Keratinocyte (primary cell): ENCODE measurements around the gene KDM1B. TPM values are rescaled to one million over a fixed set of nuclear protein-coding genes. Genes with fewer than 3 reads are reported as not detected.

Source experiments
- DNase-seq: peaks from one replicate; pipeline ENCODE4 v3.0.0-alpha.2; 2011; ENCODE audit warnings: low read depth, missing footprints, low spot score
- FAIRE-seq: peaks from 2 replicates; lab custom pipeline; 2011; peaks lifted over from hg19 to GRCh38; lab: Jason Lieb, UNC
- H2AFZ ChIP-seq: 2 replicates; pipeline ENCODE4 v1.6.0; 2012; ENCODE audit warnings: low read length, control low read depth, inconsistent platforms; ENCODE audit not compliant: control insufficient read depth
- H3K27ac ChIP-seq: 2 replicates; pipeline ENCODE4 v1.5.1; 2011; ENCODE audit warnings: low read length; ENCODE audit not compliant: control insufficient read depth, insufficient read depth
- H3K27me3 ChIP-seq: 3 replicates; pipeline ENCODE4 v1.6.0; 2011; ENCODE audit warnings: low read length; ENCODE audit not compliant: control insufficient read depth, insufficient read depth; ENCODE audit errors: extremely low read depth
- H3K36me3 ChIP-seq, 2 experiments: 2 replicates in 1 of 2; 3 replicates in 1 of 2; pipeline ENCODE4 v1.5.1; 2011; ENCODE audit warnings: low read length in 2 of 2, mild to moderate bottlenecking in 1 of 2; ENCODE audit not compliant: control insufficient read depth in 2 of 2, insufficient read depth in 2 of 2; ENCODE audit errors: extremely low read depth in 1 of 2
- H3K4me1 ChIP-seq: 3 replicates; pipeline ENCODE4 v1.5.1; 2011; ENCODE audit warnings: low read length; ENCODE audit not compliant: control insufficient read depth, insufficient read depth; ENCODE audit errors: extremely low read depth
- H3K4me2 ChIP-seq: 3 replicates; pipeline ENCODE4 v1.6.0; 2011; ENCODE audit warnings: low read depth, low read length; ENCODE audit not compliant: control insufficient read depth, insufficient read depth; ENCODE audit errors: extremely low read depth
- H3K4me3 ChIP-seq, 3 experiments: fragments of 200-600 bp in 1 of 3; sonication (generic) in 1 of 3; 2 replicates in 2 of 3; 3 replicates in 1 of 3; pipeline ENCODE4 v1.5.1; 2011 to 2016; ENCODE audit warnings: low read length in 3 of 3, mild to moderate bottlenecking in 3 of 3, control low read depth in 2 of 3, inconsistent platforms in 1 of 3, low read depth in 1 of 3, mixed read lengths in 1 of 3, mixed run types in 1 of 3, moderate library complexity in 1 of 3; ENCODE audit not compliant: control insufficient read depth in 2 of 3, insufficient read depth in 2 of 3; ENCODE audit errors: extremely low read depth in 1 of 3
- H3K79me2 ChIP-seq: 2 replicates; pipeline ENCODE4 v1.6.0; 2012; ENCODE audit warnings: low read length; ENCODE audit not compliant: control insufficient read depth, insufficient read depth
- H3K9ac ChIP-seq: 3 replicates; pipeline ENCODE4 v1.6.0; 2011; ENCODE audit warnings: low read length; ENCODE audit not compliant: control insufficient read depth, insufficient read depth; ENCODE audit errors: extremely low read depth
- H3K9me1 ChIP-seq: 3 replicates; pipeline ENCODE4 v1.6.0; 2011; ENCODE audit warnings: low read length; ENCODE audit not compliant: control insufficient read depth, insufficient read depth; ENCODE audit errors: extremely low read depth
- H3K9me3 ChIP-seq: 2 replicates; pipeline ENCODE4 v1.5.1; 2012; ENCODE audit warnings: low read depth, low read length; ENCODE audit not compliant: control insufficient read depth
- H4K20me1 ChIP-seq: 3 replicates; pipeline ENCODE4 v1.6.0; 2011; ENCODE audit warnings: low read length; ENCODE audit not compliant: control insufficient read depth, insufficient read depth; ENCODE audit errors: extremely low read depth
- CTCF ChIP-seq, 3 experiments: IDR thresholded peaks in 1 of 3; conservative IDR thresholded peaks in 1 of 3; optimal IDR thresholded peaks in 1 of 3; 2 replicates in 2 of 3; 3 replicates in 1 of 3; pipeline versions ENCODE3 to v1.5.1; 2011; ENCODE audit warnings: low read length in 3 of 3, mild to moderate bottlenecking in 3 of 3, moderate library complexity in 2 of 3, control low read depth in 1 of 3, inconsistent platforms in 1 of 3; ENCODE audit not compliant: insufficient read depth in 2 of 3; ENCODE audit errors: extremely low read depth in 1 of 3
- EZH2 ChIP-seq: IDR thresholded peaks from one replicate; pipeline ENCODE4 v1.6.1; 2012; ENCODE audit warnings: inconsistent platforms, mild to moderate bottlenecking, low read length, moderate library complexity
- dilution Hi-C: fragments of 300-500 bp; cut with MboI; formaldehyde crosslinking; loops from one replicate; pipeline ENCODE4 v1.7.0; 2020; ENCODE audit warnings: low sequenced_read_pairs; ENCODE audit not compliant: extremely low pct_ligation_motif_present
- polyA plus RNA-seq, 5 experiments: library from polyadenylated mRNA; depleted of rRNA in 3 of 5; stranded (reverse) in 3 of 5; stranded (forward) in 1 of 5; unstranded in 1 of 5; fragments of >200 nt; gene quantifications; 1 replicate in 1 of 5; 2 replicates in 3 of 5; 3 replicates in 1 of 5; pipeline versions ENCODE4 v1.2.1 to v1.2.3, GENCODE V29; 2011 to 2012; ENCODE audit warnings: missing spikeins in 2 of 5, low read depth in 1 of 5, low replicate concordance in 1 of 5

Gene KDM1B
- polyA plus RNA-seq, 1 donor (not counting 4 experiments of a cell fraction or from before 2014, with no cell fraction given) = 32.7 TPM

- no peak for DNase-seq
- dilution Hi-C loops = no loop called here
- TF ChIP-seq CTCF (optimal IDR thresholded peaks at IDR 0.05 in 1 of 3, IDR thresholded peaks at IDR 0.05 in 1 of 3, conservative IDR thresholded peaks at IDR 0.05 in 1 of 3; ENCODE audit: extremely low read depth in 1 of 3, insufficient read depth in 2 of 3, low read length in 3 of 3) = no peak
- no peak for TF ChIP-seq EZH2
- H3K9ac ChIP-seq = no peak overlapping the region
- H2AFZ ChIP-seq = peak overlapping the region; percentile 67
- no peak for FAIRE-seq
- no peaks in the 10 kb centered on the region for H3K9me1 ChIP-seq
- no peak overlapping the region for H3K27ac ChIP-seq
- peaks cover 17% of the 10 kb centered on the region for H3K4me1 ChIP-seq
- H3K36me3 ChIP-seq = no peaks in the 10 kb centered on the region
- H4K20me1 ChIP-seq = no peaks in the 10 kb centered on the region
- peak overlapping the region; percentile 25 for H3K4me2 ChIP-seq
- H3K79me2 ChIP-seq = no peaks in the 10 kb centered on the region
- H3K4me3 ChIP-seq = no peak overlapping the region
- no peaks in the 10 kb centered on the region for H3K27me3 ChIP-seq
- peaks cover 3% of the 10 kb centered on the region for H3K9me3 ChIP-seq
Observed at GRCh38 chr6:18117136-18117535, 38.1 kb upstream of the KDM1B start.

GRCh38 chr6:18118330-18118729 lies 36.9 kb upstream of the KDM1B start:
- Histone ChIP-seq H3K27ac (no peak overlapping the region), H3K9me1 (no peaks in the 10 kb centered on the region), H3K4me2 (no peak overlapping the region), H3K36me3 (no peaks in the 10 kb centered on the region), H3K27me3 (no peaks in the 10 kb centered on the region), H3K79me2 (no peaks in the 10 kb centered on the region), H3K4me3 (no peak overlapping the region), H3K9me3 (peaks cover 3% of the 10 kb centered on the region), H4K20me1 (no peaks in the 10 kb centered on the region), H3K9ac (no peak overlapping the region), H3K4me1 (peaks cover 26% of the 10 kb centered on the region), H2AFZ (no peak overlapping the region)
- DNase-seq (no peak), FAIRE-seq (no peak)
- no peak for TF ChIP-seq EZH2
- no peak for TF ChIP-seq CTCF (optimal IDR thresholded peaks at IDR 0.05 in 1 of 3, IDR thresholded peaks at IDR 0.05 in 1 of 3, conservative IDR thresholded peaks at IDR 0.05 in 1 of 3; ENCODE audit: extremely low read depth in 1 of 3, insufficient read depth in 2 of 3, low read length in 3 of 3)
- dilution Hi-C loops = no loop called here
